DND-41 (cell line): Measurements from ENCODE around the gene GSTM1.
"Not testable (repeated sequence)": the region's sequence is repeated elsewhere in the genome, so short reads cannot be mapped to it uniquely, and the experiment has no call there.

ENCODE experiments used
- ATAC-seq: fragments of 200-7000 bp; cut with Tn5 transposase; 3 replicates; pipeline ENCODE4 v1.9.1; 2021; ENCODE audit warnings: low read depth; ENCODE audit not compliant: insufficient read depth
- DNase-seq: peaks from one replicate; pipeline ENCODE4 v3.0.0-alpha.2; 2020
- H2AFZ ChIP-seq: 2 replicates; pipeline ENCODE4 v1.6.0; 2012; ENCODE audit warnings: low read depth, low read length
- H3K27ac ChIP-seq: 2 replicates; pipeline ENCODE4 v1.5.1; 2012; ENCODE audit warnings: low read length, inconsistent platforms
- H3K27me3 ChIP-seq: fragments of 200-600 bp; sonication (generic); 2 replicates; pipeline ENCODE4 v1.6.0; 2012; ENCODE audit warnings: low read length, mild to moderate bottlenecking, inconsistent platforms; ENCODE audit not compliant: insufficient read depth, poor library complexity
- H3K36me3 ChIP-seq: 2 replicates; pipeline ENCODE4 v1.5.1; 2012; ENCODE audit warnings: low read length, inconsistent platforms; ENCODE audit not compliant: insufficient read depth
- H3K4me1 ChIP-seq: 2 replicates; pipeline ENCODE4 v1.5.1; 2012; ENCODE audit warnings: mild to moderate bottlenecking, low read length; ENCODE audit not compliant: insufficient read depth
- H3K4me2 ChIP-seq: 2 replicates; pipeline ENCODE4 v1.6.0; 2012; ENCODE audit warnings: mild to moderate bottlenecking, moderate library complexity, low read length, inconsistent platforms; ENCODE audit not compliant: insufficient read depth
- H3K4me3 ChIP-seq, 2 experiments: fragments of 200-600 bp in 1 of 2; shearing (Covaris generic) in 1 of 2; 2 replicates each; pipeline ENCODE4 v1.5.1; 2012 to 2016; ENCODE audit warnings: inconsistent platforms in 2 of 2, low read length in 2 of 2, mild to moderate bottlenecking in 2 of 2, low read depth in 1 of 2, moderate library complexity in 1 of 2
- H3K79me2 ChIP-seq: 2 replicates; pipeline ENCODE4 v1.6.0; 2012; ENCODE audit warnings: low read length, inconsistent platforms; ENCODE audit not compliant: insufficient read depth
- H3K9ac ChIP-seq: 2 replicates; pipeline ENCODE4 v1.6.0; 2012; ENCODE audit warnings: low read depth, mild to moderate bottlenecking, inconsistent platforms, low read length, moderate library complexity
- H3K9me3 ChIP-seq: 2 replicates; pipeline ENCODE4 v1.5.1; 2012; ENCODE audit warnings: low read length, moderate library complexity, mild to moderate bottlenecking, inconsistent platforms; ENCODE audit not compliant: insufficient read depth, severe bottlenecking
- H4K20me1 ChIP-seq: 2 replicates; pipeline ENCODE4 v1.6.0; 2012; ENCODE audit warnings: low read length; ENCODE audit not compliant: insufficient read depth
- CTCF ChIP-seq: IDR thresholded peaks from 2 replicates; pipeline ENCODE4 v1.5.1; 2012; ENCODE audit warnings: borderline replicate concordance, low read length, moderate library complexity, mild to moderate bottlenecking; ENCODE audit not compliant: poor library complexity, severe bottlenecking; ENCODE audit errors: extremely low read depth
- EZH2 ChIP-seq: IDR thresholded peaks from 3 replicates; pipeline ENCODE4 v1.6.1; 2012; ENCODE audit warnings: borderline replicate concordance, low read depth, mild to moderate bottlenecking, moderate library complexity, low read length, inconsistent platforms; ENCODE audit not compliant: severe bottlenecking

The GSTM1 gene

GRCh38 chr1:109685890-109686289, 1.7 kb upstream of the GSTM1 start:
- not testable (repeated sequence) for H3K27ac ChIP-seq, H3K79me2 ChIP-seq, H3K4me1 ChIP-seq, H4K20me1 ChIP-seq, H3K4me3 ChIP-seq, H3K36me3 ChIP-seq, DNase-seq, H3K4me2 ChIP-seq, H3K9me3 ChIP-seq, H2AFZ ChIP-seq, ATAC-seq, H3K9ac ChIP-seq, H3K27me3 ChIP-seq

GRCh38 chr1:109687109-109687508, 508 bp upstream of the GSTM1 start:
- not testable (repeated sequence) for ATAC-seq, H3K4me2 ChIP-seq

GRCh38 chr1:109689844-109690405, 2.3 kb downstream of the GSTM1 start:
- Histone ChIP-seq H3K4me1 (no peaks in the 10 kb centered on the region), H3K9ac (no peak overlapping the region), H3K4me2 (no peak overlapping the region), H3K27me3 (no peaks in the 10 kb centered on the region), H4K20me1 (no peaks in the 10 kb centered on the region), H3K79me2 (no peaks in the 10 kb centered on the region), H3K36me3 (no peaks in the 10 kb centered on the region), H3K27ac (no peak overlapping the region), H3K4me3 (no peak overlapping the region), H2AFZ (no peak overlapping the region), H3K9me3 (no peaks in the 10 kb centered on the region)
- TF ChIP-seq EZH2 = no peak
- no peak for TF ChIP-seq CTCF
- no peak for DNase-seq
- ATAC-seq = no peak

More at GRCh38 chr1:109687109-109687508, 508 bp upstream of the GSTM1 start:
- not testable (repeated sequence) for H3K9me3 ChIP-seq, H3K9ac ChIP-seq, H2AFZ ChIP-seq, DNase-seq, H3K79me2 ChIP-seq, H4K20me1 ChIP-seq, H3K4me3 ChIP-seq, H3K36me3 ChIP-seq, H3K27me3 ChIP-seq, H3K4me1 ChIP-seq, H3K27ac ChIP-seq

- DNase-seq = no peak
- H2AFZ ChIP-seq = no peak overlapping the region
- H3K27me3 ChIP-seq = no peaks in the 10 kb centered on the region
- TF ChIP-seq CTCF = no peak
- no peak for TF ChIP-seq EZH2
- H3K4me2 ChIP-seq = no peak overlapping the region
- no peak overlapping the region for H3K27ac ChIP-seq
- H3K36me3 ChIP-seq = no peaks in the 10 kb centered on the region
- H3K4me3 ChIP-seq = no peak overlapping the region
- no peak overlapping the region for H3K9ac ChIP-seq
- H3K79me2 ChIP-seq = no peaks in the 10 kb centered on the region
- H3K4me1 ChIP-seq = no peaks in the 10 kb centered on the region
- no peaks in the 10 kb centered on the region for H4K20me1 ChIP-seq
- no peaks in the 10 kb centered on the region for H3K9me3 ChIP-seq
- no peak for ATAC-seq
Observed at GRCh38 chr1:109691759-109692158, 4.1 kb downstream of the GSTM1 start.

GRCh38 chr1:109694400-109694799, 6.8 kb downstream of the GSTM1 start:
- not testable (repeated sequence) for H4K20me1 ChIP-seq, ATAC-seq, H3K79me2 ChIP-seq, H3K9me3 ChIP-seq, DNase-seq, H2AFZ ChIP-seq, H3K9ac ChIP-seq, H3K4me3 ChIP-seq, H3K4me2 ChIP-seq, H3K27me3 ChIP-seq, H3K36me3 ChIP-seq, H3K4me1 ChIP-seq, H3K27ac ChIP-seq

- ATAC-seq, H3K36me3 ChIP-seq: not testable (repeated sequence)
Observed at GRCh38 chr1:109695138-109695537, 7.5 kb downstream of the GSTM1 start.

More at GRCh38 chr1:109695138-109695537, 7.5 kb downstream of the GSTM1 start:
- not testable (repeated sequence) for H4K20me1 ChIP-seq, H3K9me3 ChIP-seq, H3K4me2 ChIP-seq, DNase-seq, H3K9ac ChIP-seq, H3K27me3 ChIP-seq, H2AFZ ChIP-seq, H3K27ac ChIP-seq, H3K4me1 ChIP-seq, H3K79me2 ChIP-seq, H3K4me3 ChIP-seq
